Midbrain (tissue), 1 donor: ENCODE results near the gene PTGES2.

Experiments used
- DNase-seq: peaks from one replicate; lab custom pipeline; 2025; lab: John Stamatoyannopoulos, UW

PTGES2 gene

GRCh38 chr9:128127568-128127989 lies at the start of gene PTGES2:
TSS of gene PTGES2 (minus strand) at chr9:128127729. CDS start at chr9:128127717, 12 bp downstream.
- DNase-seq = peak; percentile 90

GRCh38 chr9:128175726-128176125 lies 48.2 kb upstream of the PTGES2 start:
- DNase-seq = no peak

DNA sequence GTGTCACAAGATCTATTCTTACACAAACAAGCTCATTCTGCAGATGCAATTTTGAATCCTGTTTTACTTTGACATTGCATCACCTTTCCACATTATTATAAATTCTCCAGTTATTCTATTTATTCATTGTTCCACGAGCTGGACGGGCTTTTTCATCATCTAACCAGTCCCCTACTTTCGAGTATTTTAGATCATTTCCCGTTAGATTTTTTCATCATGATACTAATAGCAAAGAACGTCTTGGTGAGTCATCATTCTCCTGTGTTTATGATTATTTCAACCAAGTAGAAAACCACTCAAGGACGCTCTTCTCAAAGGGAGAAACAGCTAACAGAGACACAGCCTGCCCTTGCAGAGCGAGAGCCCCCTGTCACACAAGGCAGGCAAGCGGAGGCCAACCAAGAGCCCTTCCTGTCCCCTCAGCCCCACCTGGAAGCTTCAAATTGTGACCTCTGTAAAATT lies 47.6 kb upstream of the PTGES2 start:
- no peak for DNase-seq

DNA sequence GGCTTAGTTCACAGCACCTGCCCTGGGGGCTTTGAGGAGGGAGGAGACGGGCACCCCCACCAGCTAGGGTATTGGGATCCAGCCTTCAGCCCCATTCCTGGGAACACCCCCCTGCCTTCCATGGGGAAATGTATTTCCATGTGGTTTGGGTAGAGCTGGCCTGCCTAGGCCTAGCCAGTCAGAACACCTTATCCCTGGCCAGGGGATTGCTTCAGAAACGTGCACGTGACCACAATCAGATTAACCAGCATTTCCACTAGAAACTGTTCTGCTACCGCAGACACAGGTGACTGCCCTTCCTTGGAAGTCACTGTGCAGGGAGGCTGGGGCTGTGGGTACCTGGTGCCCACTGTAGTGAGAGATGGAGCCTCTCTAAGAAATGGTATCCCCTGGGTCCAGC lies 46.5 kb upstream of the PTGES2 start:
- DNase-seq = no peak

- no peak for DNase-seq
These were observed 42.4 kb upstream of the PTGES2 start for GRCh38 chr9:128169925-128170324.

- no peak for DNase-seq
These were observed 42.0 kb upstream of the PTGES2 start for GRCh38 chr9:128169492-128169891.

GRCh38 chr9:128168731-128169308 lies 41.3 kb upstream of the PTGES2 start:
- DNase-seq = no peak

DNA sequence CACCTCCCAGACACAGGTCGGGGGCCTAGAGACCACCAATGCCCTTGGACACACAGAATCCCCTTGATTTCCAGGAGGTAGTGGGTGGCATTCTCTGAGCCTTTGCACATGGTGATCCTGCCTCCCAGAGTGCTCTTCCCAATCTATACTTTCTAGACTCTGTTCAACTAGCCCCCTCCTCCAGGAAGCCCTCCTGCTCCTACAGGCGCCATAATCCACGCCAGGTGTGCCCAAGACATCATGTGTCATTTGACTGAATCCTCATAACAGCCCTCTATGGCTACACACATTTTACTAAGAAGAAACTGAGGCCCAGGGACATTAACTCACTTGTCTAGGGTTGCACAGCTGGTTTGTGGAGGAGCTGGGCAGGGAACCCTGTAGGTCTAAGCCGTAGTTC lies 39.7 kb upstream of the PTGES2 start:
- no peak for DNase-seq

DNA sequence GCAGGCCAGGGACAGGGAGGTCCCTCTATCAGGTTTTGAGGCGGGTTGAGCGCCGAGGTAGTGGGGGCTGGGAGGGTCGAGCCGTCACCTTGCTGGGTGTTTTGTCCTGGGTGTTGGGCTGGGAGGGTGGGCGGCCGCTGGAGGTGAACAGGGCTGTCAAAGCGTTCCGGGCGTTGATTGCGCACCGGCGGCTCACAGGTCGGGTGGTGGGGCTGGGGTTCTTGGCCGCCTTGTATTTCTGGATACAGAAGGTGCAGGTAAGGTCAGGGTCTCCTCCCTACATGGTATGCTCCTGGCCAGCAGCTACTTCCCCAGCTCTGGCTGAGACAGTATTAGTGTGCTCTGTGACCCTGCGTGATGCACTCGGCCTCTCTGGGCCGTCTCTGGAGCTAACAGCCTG lies 38.6 kb upstream of the PTGES2 start:
- no peak for DNase-seq

- DNase-seq = no peak
These were observed 36.9 kb upstream of the PTGES2 start for GRCh38 chr9:128164307-128164885.

DNA sequence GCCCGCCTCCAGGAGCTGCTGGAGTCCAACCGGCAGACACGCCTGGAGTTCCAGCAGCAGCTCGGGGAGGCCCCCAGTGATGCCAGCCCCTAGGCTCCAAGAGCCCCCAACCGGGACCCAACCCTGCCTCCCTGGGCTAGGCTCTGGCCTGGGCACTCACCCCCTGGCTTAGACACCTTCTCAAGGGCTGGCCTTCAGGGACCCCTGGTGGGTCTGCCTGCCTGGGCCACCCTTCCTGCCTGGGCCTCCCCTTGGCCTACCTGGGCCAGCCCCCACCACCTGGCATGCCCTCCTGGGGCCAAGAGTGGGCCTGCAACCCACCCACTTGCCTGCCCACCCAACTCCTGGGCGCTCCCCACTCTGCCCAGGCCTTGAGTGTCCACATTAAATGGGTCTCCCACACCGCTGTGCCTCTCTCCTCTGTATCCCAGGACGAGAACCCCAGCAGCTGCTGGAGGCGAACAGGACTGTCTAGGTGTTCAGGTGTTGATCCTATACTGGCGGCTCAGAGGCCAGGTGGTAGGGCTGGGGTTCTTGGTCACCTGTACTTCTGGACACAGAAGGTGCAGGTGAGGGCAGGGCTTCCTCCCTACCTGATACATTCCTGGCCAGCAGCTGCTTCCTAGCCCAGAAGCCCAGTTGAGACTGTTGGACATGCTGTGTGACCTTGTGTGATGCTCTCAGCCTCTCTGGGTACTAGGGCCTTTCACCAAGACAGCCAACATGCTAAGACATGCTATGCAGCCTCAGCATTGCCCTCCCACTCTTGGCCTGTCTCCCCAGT lies 36.2 kb upstream of the PTGES2 start:
- DNase-seq = no peak

DNA sequence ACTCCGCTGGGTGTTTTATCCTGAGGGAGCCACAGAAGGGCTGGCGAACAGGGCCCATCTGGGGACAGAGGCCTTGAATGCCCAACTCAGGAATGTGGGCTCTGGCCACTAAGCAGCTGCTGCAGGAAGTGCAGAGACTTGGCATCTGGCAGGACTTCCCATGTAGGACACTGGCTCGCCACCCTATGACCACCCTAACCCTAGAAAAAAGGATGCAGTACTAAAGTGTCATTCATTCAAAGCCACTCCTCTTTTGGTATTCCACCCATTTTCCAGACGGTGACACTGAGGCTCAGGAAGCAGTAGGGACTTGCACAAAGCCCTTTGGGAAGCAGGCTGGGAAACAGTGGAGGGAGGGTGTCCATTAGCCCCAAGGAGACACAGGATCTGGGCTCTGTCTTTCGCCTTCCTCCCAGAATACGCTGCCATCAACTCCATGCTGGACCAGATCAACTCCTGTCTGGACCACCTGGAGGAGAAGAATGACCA lies 35.5 kb upstream of the PTGES2 start:
- no peak for DNase-seq

- no peak for DNase-seq
These were observed 34.9 kb upstream of the PTGES2 start for GRCh38 chr9:128162215-128163026.

- no peak for DNase-seq
These were observed 33.8 kb upstream of the PTGES2 start for GRCh38 chr9:128161215-128161902.

- no peak for DNase-seq
These were observed 33.1 kb upstream of the PTGES2 start for GRCh38 chr9:128160603-128160987.

DNA sequence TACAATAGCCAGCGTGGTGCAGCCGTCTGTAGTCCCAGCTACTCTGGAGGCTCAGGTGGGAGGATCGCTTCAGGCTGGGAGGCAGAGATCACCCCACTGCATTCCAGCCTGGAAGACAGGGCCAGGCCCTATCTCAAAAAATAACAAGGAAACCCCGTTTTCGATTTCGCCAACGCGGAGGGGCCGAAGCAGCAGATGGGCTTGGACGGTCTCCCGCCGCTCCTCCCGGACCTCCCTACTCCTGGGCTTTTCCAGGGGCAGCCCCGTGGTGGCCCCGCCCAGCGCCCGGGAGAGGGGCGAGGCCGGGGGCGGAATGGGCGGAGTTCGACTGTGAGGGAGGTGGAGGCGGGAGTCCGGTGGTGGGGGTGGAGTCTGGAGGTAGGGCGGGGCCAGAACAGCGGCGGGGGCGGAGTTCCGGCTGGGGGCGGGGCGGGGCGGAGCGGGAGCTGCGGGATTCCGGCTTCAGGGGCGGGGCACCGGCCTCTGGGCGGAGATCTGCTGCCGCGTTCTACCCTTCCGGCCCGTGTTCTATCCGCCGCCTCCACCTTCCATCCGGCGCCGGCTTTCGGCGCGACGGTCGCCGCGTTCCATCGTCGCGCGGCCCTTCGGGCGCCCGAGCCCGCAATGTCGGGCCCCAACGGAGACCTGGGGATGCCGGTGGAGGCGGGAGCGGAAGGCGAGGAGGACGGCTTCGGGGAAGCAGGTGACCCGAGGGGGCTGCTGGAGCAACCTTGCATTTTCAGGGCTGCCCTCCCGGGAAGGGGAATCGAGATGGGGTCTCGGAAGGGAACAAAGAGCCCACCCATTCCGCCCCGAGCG lies 32.5 kb upstream of the PTGES2 start, which contains the start of gene BBLN:
TSS of gene BBLN (plus strand) at position 482 of the 819 bp plus-strand sequence. CDS start at position 625, 143 bp downstream.
- peak; percentile 92 for DNase-seq

GRCh38 chr9:128159522-128159783 lies 31.9 kb upstream of the PTGES2 start:
- DNase-seq = no peak

DNA sequence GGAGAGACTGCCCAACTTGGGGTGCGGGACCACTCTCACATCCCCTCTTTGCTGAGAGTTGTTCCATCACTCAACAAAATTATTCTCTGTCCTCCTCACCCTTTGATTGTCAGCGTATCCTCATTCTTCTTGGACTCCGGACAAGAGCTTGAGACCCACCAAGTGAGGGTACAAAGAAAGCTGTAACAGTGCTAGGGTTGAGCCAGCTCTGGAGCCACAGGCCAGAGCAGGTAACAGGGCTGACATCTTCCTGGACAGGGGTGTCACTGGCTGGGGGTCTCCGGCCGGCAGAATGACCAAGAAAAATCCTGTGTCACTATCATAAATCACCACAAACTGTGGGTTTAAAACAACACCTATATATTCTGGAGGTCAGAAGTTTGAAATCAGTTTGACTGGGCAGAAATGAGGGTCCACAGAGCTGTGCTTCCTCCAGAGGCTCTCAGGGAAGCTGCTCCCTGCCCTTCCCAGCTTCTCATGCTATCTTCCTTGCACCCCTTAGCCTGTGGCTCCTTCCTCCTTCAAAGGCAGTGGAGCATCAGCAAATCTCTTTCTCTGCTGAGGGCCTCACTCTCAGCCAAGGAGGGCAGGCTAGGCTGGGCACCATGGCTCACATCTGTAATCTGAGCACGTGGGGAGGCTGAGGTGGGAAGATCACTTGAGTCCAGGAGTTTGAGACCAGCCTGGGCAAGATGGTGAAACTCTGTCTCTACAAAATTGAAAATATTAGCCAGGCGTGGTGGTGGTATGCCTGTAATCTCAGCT lies 28.4 kb upstream of the PTGES2 start:
- no peak for DNase-seq

GRCh38 chr9:128153947-128154695 lies 26.6 kb upstream of the PTGES2 start:
- no peak for DNase-seq
